SK-N-MC (cell line): ENCODE results near the gene GPER1.

Source experiments
- EZH2 ChIP-seq: fragments of 200-600 bp; sonication (generic); IDR thresholded peaks from one replicate; pipeline ENCODE4 v1.6.1; 2017; ENCODE audit warnings: antibody characterized with exemption
- FOXP2 ChIP-seq: optimal IDR thresholded peaks from 2 replicates; pipeline ENCODE3; 2011; ENCODE audit warnings: mild to moderate bottlenecking, moderate library complexity; ENCODE audit not compliant: insufficient read depth; ENCODE audit errors: extremely low read length, control extremely low read depth
- POLR2AphosphoS5 ChIP-seq: IDR thresholded peaks from 2 replicates; pipeline ENCODE4 v1.6.1; 2012; ENCODE audit warnings: mild to moderate bottlenecking, low read depth, low read length, borderline replicate concordance

GRCh38 chr7:1081336-1081735, 6.6 kb upstream of the GPER1 start:
- TF ChIP-seq EZH2 (no peak), POLR2AphosphoS5 (no peak), FOXP2 (no peak)
